GM12878 (cell line): Measurements from ENCODE around the gene GLG1.

Source experiments
- ATF7 ChIP-seq: fragments of 450-650 bp; IDR thresholded peaks from 2 replicates; pipeline ENCODE4 v1.6.1; 2016; ENCODE audit warnings: low read depth, mild to moderate bottlenecking
- CTCF ChIP-seq, 3 experiments: IDR thresholded peaks in 2 of 3; conservative IDR thresholded peaks in 1 of 3; 2 replicates each; pipeline ENCODE4 v1.5.1; 2011; ENCODE audit warnings: low read depth in 3 of 3, low read length in 3 of 3, mild to moderate bottlenecking in 3 of 3, control low read depth in 2 of 3, moderate library complexity in 2 of 3, inconsistent platforms in 1 of 3, mixed read lengths in 1 of 3; ENCODE audit not compliant: control insufficient read depth in 2 of 3, insufficient read depth in 1 of 3; ENCODE audit errors: extremely low read depth in 1 of 3
- ETV6 ChIP-seq, 2 experiments: fragments of 450-650 bp in 1 of 2; IDR thresholded peaks in 1 of 2; conservative IDR thresholded peaks in 1 of 2; 2 replicates each; pipeline ENCODE4 v1.6.1; 2014; ENCODE audit warnings: antibody characterized with exemption in 1 of 2, borderline replicate concordance in 1 of 2, low read depth in 1 of 2, mild to moderate bottlenecking in 1 of 2, moderate library complexity in 1 of 2
- EZH2 ChIP-seq: IDR thresholded peaks from 2 replicates; pipeline ENCODE4 v1.6.1; 2012; ENCODE audit warnings: low read depth, mild to moderate bottlenecking, control low read depth, inconsistent platforms, low read length, borderline replicate concordance; ENCODE audit not compliant: control insufficient read depth
- KLF5 ChIP-seq: fragments of 450-650 bp; IDR thresholded peaks from 2 replicates; pipeline ENCODE4 v1.6.1; 2014; ENCODE audit warnings: mild to moderate bottlenecking; ENCODE audit not compliant: partially characterized antibody
- MYC ChIP-seq: IDR thresholded peaks from 2 replicates; pipeline ENCODE4 v1.6.1; 2011; ENCODE audit warnings: mild to moderate bottlenecking, low read length, moderate library complexity, inconsistent platforms; ENCODE audit not compliant: insufficient read depth, insufficient replicate concordance, insufficient read length, severe bottlenecking
- POLR2A ChIP-seq: IDR thresholded peaks from 2 replicates; pipeline ENCODE4 v1.6.1; 2011; ENCODE audit warnings: low read depth, mild to moderate bottlenecking, low read length
- SP1 ChIP-seq: IDR thresholded peaks from one replicate; pipeline ENCODE4 v1.6.1; 2011; ENCODE audit warnings: low read depth, low read length
- TCF7 ChIP-seq: IDR thresholded peaks from 2 replicates; pipeline ENCODE4 v1.6.1; 2014; ENCODE audit warnings: antibody characterized with exemption, borderline replicate concordance
- ZNF274 ChIP-seq: IDR thresholded peaks from one replicate; pipeline ENCODE4 v1.8.0; 2011; ENCODE audit not compliant: insufficient read length, insufficient read depth

- TF ChIP-seq ZNF274 = no peak
- no peak for TF ChIP-seq KLF5
- TF ChIP-seq EZH2 = no peak
- TF ChIP-seq MYC = no peak
- TF ChIP-seq ETV6 (conservative IDR thresholded peaks at IDR 0.05 in 1 of 2, IDR thresholded peaks at IDR 0.05 in 1 of 2; ENCODE audit: borderline replicate concordance in 1 of 2, low read depth in 1 of 2) = no peak
- no peak for TF ChIP-seq ATF7
- no peak for TF ChIP-seq TCF7
- no peak for TF ChIP-seq CTCF (IDR thresholded peaks at IDR 0.05 in 2 of 3, conservative IDR thresholded peaks at IDR 0.05 in 1 of 3; ENCODE audit: control insufficient read depth in 2 of 3, extremely low read depth in 1 of 3, insufficient read depth in 1 of 3, low read depth in 3 of 3, low read length in 3 of 3)
- TF ChIP-seq POLR2A = no peak
- no peak for TF ChIP-seq SP1
Measured at GRCh38 chr16:74578433-74578832, 28.5 kb downstream of the GLG1 start.
